ENCODE data around the gene CAPZA1.

- TF ChIP-seq CTCF (IDR thresholded peaks at IDR 0.05 in 4 of 5, conservative IDR thresholded peaks at IDR 0.05 in 1 of 5) (no peak), POLR2A (IDR thresholded peaks at IDR 0.05) (no peak)
Observed at GRCh38 chr1:112698366-112699310, 79.0 kb downstream of the CAPZA1 start.

Data from gastrocnemius medialis (tissue), 4 donors.